Muscle layer of duodenum (tissue), 2 donors: Measurements from ENCODE around the gene MARCHF4.

Experiments
- H3K27ac ChIP-seq: one replicate; pipeline ENCODE4 v1.7.0; 2013; ENCODE audit warnings: mild to moderate bottlenecking, low read length
- H3K27me3 ChIP-seq: one replicate; pipeline ENCODE4 v1.7.0; 2013; ENCODE audit warnings: low read depth, mild to moderate bottlenecking, control low read depth, low read length
- H3K36me3 ChIP-seq, 2 donors: one replicate each; pipeline ENCODE4 v1.7.0; 2013; ENCODE audit warnings: low read length in 2 of 2, control low read depth in 1 of 2, mild to moderate bottlenecking in 1 of 2; ENCODE audit not compliant: insufficient read depth in 2 of 2, control insufficient read depth in 1 of 2
- H3K4me1 ChIP-seq, 2 donors: one replicate each; pipeline ENCODE4 v1.7.0; 2013; ENCODE audit warnings: low read length in 2 of 2, mild to moderate bottlenecking in 2 of 2, control low read depth in 1 of 2, moderate library complexity in 1 of 2; ENCODE audit not compliant: insufficient read depth in 2 of 2, control insufficient read depth in 1 of 2
- H3K4me3 ChIP-seq, 2 donors: one replicate each; pipeline ENCODE4 v1.7.0; 2013; ENCODE audit warnings: low read length in 2 of 2, low read depth in 1 of 2, mild to moderate bottlenecking in 1 of 2
- H3K9me3 ChIP-seq, 2 donors: one replicate each; pipeline ENCODE4 v1.7.0; 2013; ENCODE audit warnings: low read length in 2 of 2, control low read depth in 1 of 2, mild to moderate bottlenecking in 1 of 2; ENCODE audit not compliant: control insufficient read depth in 1 of 2
- donor health status: healthy.

Gene MARCHF4

DNA sequence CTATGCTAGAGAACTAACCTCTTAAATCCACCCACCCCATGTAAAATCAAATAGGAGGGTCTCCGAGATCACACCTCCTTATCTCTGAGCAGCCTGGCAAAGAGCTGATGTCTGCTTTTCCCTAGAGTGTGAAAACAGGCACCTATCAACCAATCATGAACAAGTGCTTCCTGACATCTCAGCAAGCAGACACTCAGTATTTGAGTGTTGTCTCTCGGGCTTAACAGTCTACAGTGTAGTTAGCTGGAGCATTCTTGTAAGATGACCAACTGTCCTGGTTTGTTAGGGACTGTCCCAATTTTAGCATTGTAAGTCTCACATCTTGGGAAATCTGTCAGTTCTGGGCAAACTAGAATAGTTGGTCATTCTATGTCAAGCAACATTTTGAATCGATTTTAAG, 26.4 kb downstream of the MARCHF4 start:
- no peak overlapping the region for H3K27ac ChIP-seq
- H3K9me3 ChIP-seq = no peaks in the 10 kb centered on the region
- H3K27me3 ChIP-seq = no peaks in the 10 kb centered on the region
- H3K4me3 ChIP-seq = no peak overlapping the region
- H3K36me3 ChIP-seq = no peaks in the 10 kb centered on the region
- peaks cover 0 to 5% of the 10 kb centered on the region in 2 donors for H3K4me1 ChIP-seq

DNA sequence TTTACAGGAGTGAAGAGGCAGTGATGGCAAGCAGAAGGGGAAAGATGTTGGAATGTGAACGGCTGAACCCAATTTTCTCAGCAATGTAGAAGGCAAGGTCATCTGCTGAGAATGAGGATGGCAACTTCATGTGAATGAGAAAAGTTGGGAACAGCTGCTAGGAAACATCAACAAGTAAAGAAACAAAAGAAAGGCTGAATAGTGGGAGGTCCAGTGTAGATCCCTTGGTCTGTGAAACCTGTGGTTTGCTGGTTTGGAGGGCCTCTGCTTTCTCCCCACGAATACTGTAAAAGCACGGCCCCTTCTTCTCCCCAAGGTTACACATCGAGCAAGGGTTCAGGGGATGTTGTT, 27.4 kb downstream of the MARCHF4 start:
- no peak overlapping the region for H3K4me3 ChIP-seq
- H3K4me1 ChIP-seq = peaks cover 0 to 14% of the 10 kb centered on the region in 2 donors
- H3K27ac ChIP-seq = no peak overlapping the region
- H3K9me3 ChIP-seq = no peaks in the 10 kb centered on the region
- H3K27me3 ChIP-seq = no peaks in the 10 kb centered on the region
- H3K36me3 ChIP-seq = no peaks in the 10 kb centered on the region

GRCh38 chr2:216344206-216344949, 27.9 kb downstream of the MARCHF4 start:
- Histone ChIP-seq H3K4me1 (peaks cover 0 to 18% of the 10 kb centered on the region in 2 donors), H3K36me3 (no peaks in the 10 kb centered on the region), H3K27me3 (no peaks in the 10 kb centered on the region), H3K9me3 (no peaks in the 10 kb centered on the region), H3K27ac (no peak overlapping the region), H3K4me3 (no peak overlapping the region)

DNA sequence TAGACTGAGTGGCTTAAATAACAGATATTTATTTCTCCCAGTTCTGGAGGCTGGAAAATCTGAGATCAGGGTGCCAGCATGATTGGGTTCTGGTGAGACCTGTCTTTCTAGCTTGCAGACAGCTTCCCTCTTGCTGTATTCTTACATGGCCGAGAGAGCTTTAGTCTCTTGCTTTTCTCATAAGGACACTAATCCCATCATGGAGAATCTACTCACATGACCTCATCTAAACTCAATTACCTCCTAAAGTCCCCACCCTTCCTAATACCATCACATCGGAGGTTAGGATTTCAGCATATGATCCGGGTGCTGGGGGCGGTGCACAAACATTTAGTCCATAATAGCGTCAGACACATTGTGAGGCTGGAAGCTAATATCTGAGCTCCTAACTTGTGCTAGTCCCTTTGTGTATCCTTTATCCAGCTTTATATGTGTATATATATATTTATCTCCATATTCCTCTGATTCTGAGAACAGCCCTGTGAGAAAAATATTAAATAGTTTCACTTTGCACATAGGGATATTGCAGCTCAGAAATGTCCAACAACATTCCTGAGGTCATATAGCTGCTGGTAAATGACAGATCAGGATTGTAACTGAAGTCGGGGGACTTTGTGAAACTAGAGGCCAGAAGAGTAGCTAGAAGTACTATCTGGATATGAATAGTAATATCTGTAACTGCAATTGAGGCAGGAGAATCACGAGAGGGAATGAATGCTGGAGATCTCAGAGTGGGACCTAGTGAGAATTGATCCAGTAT, 28.9 kb downstream of the MARCHF4 start:
- no peak overlapping the region for H3K27ac ChIP-seq

GRCh38 chr2:216341121-216341520, 31.2 kb downstream of the MARCHF4 start:
- Histone ChIP-seq H3K36me3 (no peaks in the 10 kb centered on the region), H3K9me3 (no peaks in the 10 kb centered on the region), H3K27ac (no peak overlapping the region), H3K4me3 (no peak overlapping the region), H3K27me3 (no peaks in the 10 kb centered on the region), H3K4me1 (peaks cover 0 to 21% of the 10 kb centered on the region in 2 donors)

More for the DNA sequence above, 28.9 kb downstream of the MARCHF4 start:
- Histone ChIP-seq H3K4me3 (no peak overlapping the region), H3K4me1 (peaks cover 0 to 21% of the 10 kb centered on the region in 2 donors), H3K9me3 (no peaks in the 10 kb centered on the region), H3K27me3 (no peaks in the 10 kb centered on the region), H3K36me3 (no peaks in the 10 kb centered on the region)

- Histone ChIP-seq H3K36me3 (no peaks in the 10 kb centered on the region), H3K4me3 (no peak overlapping the region), H3K4me1 (peaks cover 0 to 21% of the 10 kb centered on the region in 2 donors), H3K27me3 (no peaks in the 10 kb centered on the region), H3K27ac (no peak overlapping the region), H3K9me3 (no peaks in the 10 kb centered on the region)
These were observed 32.0 kb downstream of the MARCHF4 start for GRCh38 chr2:216340280-216340631.

DNA sequence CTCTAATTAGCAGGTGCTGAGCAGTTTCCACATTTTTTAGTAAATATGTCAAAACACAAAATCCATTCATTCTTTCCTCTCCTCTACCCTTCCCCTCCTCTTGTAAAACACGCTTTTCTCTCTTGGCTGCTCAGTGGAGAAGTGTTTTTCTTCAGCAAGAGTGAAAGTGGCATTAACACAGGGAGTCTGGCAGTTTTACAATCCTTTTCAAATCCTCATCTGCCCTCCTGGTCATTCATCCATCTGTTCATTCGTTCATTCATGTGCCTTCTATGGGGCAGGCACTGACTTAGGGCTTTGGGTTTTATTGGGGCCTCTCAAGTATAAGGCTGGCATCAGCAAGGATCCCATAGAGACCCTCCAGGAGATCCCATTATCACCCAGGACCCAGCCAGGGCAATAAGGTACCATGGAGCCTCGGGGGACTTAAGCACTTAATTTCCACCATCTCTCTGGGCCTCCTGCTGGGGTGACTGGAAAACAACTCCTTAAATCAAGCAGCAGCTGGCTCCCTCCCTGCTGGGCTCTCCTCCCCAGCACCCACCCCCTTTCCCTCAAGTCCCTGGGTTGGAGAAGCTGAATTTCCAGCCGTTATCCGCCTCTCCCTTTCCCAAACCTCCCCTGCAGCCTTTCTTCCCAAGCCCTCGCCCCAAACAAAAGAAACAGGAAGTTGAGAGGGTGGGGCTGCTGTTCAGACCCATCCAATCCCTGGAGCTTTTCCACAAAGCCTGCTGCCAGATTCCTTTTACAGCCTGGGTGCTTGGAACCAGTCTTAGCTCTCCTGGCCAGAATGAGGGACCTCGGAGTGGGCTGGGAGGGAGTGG, 32.6 kb downstream of the MARCHF4 start:
- H3K27me3 ChIP-seq = no peaks in the 10 kb centered on the region

DNA sequence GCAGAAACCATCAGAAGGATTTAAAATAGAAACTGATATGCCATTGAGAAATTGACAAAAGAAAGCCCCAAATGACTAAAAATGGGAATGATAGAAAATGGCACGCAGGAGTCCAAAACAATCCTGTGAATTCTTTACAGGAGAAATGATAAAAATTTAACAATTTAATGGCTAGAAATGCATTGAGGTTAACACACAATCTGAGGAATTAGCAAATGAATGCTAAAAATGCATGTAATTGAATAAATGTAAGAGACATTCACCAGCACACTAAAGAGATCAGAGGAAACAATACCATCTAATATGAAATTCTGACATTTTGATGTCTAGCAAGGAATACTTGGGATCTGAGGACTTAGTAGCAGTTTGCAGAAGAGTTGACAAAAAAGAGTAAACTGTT, 37.0 kb downstream of the MARCHF4 start:
- Histone ChIP-seq H3K4me1 (peaks cover 0 to 10% of the 10 kb centered on the region in 2 donors), H3K27ac (no peak overlapping the region), H3K36me3 (no peaks in the 10 kb centered on the region), H3K9me3 (no peaks in the 10 kb centered on the region), H3K27me3 (no peaks in the 10 kb centered on the region), H3K4me3 (no peak overlapping the region)

More for the DNA sequence above, 32.6 kb downstream of the MARCHF4 start:
- H3K27ac ChIP-seq = no peak overlapping the region
- no peak overlapping the region for H3K4me3 ChIP-seq
- no peaks in the 10 kb centered on the region for H3K36me3 ChIP-seq
- no peaks in the 10 kb centered on the region for H3K9me3 ChIP-seq
- peaks cover 0 to 21% of the 10 kb centered on the region in 2 donors for H3K4me1 ChIP-seq

- no peaks in the 10 kb centered on the region for H3K4me1 ChIP-seq
- no peak overlapping the region for H3K27ac ChIP-seq
- no peaks in the 10 kb centered on the region for H3K36me3 ChIP-seq
- no peaks in the 10 kb centered on the region for H3K27me3 ChIP-seq
- H3K4me3 ChIP-seq = no peak overlapping the region
- H3K9me3 ChIP-seq = no peaks in the 10 kb centered on the region
These were observed 43.9 kb downstream of the MARCHF4 start for GRCh38 chr2:216328347-216328746.

- no peaks in the 10 kb centered on the region for H3K9me3 ChIP-seq
- no peaks in the 10 kb centered on the region for H3K36me3 ChIP-seq
- no peaks in the 10 kb centered on the region for H3K4me1 ChIP-seq
- H3K4me3 ChIP-seq = no peak overlapping the region
- no peak overlapping the region for H3K27ac ChIP-seq
- H3K27me3 ChIP-seq = no peaks in the 10 kb centered on the region
These were observed 44.8 kb downstream of the MARCHF4 start for GRCh38 chr2:216327447-216327935.
